HCT116 (cell line): ENCODE results near the gene SLC25A47. TPM values are rescaled to one million over a fixed set of nuclear protein-coding genes. Genes with fewer than 3 reads are reported as not detected.

Experiments used
- ATAC-seq: fragments of 200-7000 bp; cut with Tn5 transposase; 2 replicates; pipeline ENCODE4 v1.9.1; 2020; ENCODE audit warnings: mild to moderate bottlenecking, moderate library complexity
- BruUV-seq: library from RNA; stranded (reverse); fragments of 400-500 nt; replicated peaks from 2 replicates; lab custom pipeline; 2021; lab: Mats Ljungman, UMichigan
- CTCF ChIA-PET: fragments of 300-600 bp; sonication (Branson Sonifier 250); formaldehyde crosslinking; loops from one replicate; lab custom pipeline; 2021; ENCODE audit warnings: antibody characterized with exemption; lab: Charles Lee
- POLR2A ChIA-PET: fragments of 300-600, 350-600 bp; sonication (Branson Sonifier 250); formaldehyde crosslinking; loops from one replicate; lab custom pipeline; 2021; ENCODE audit warnings: antibody characterized with exemption; lab: Charles Lee
- RAD21 ChIA-PET, 2 experiments: fragments of 300-600 bp; sonication (Branson Sonifier 250); formaldehyde crosslinking; loops; one replicate each; lab custom pipeline; 2023; ENCODE audit warnings: low total read pairs in 2 of 2; ENCODE audit not compliant: uncharacterized antibody in 2 of 2, unreplicated experiment in 2 of 2, low non-redundant PET in 1 of 2; lab: Charles Lee
- DNase-seq: peaks from one replicate; pipeline ENCODE4 v3.0.0-alpha.2; 2010; ENCODE audit warnings: low read depth, low spot score
- H2AFZ ChIP-seq: fragments of 200-600 bp; shearing (Covaris generic), sonication (generic); 2 replicates; pipeline ENCODE4 v1.6.1; 2017; ENCODE audit warnings: low read depth, mixed run types, mixed read lengths, antibody characterized with exemption, low read length; ENCODE audit not compliant: poor library complexity, severe bottlenecking
- H3K27ac ChIP-seq: 2 replicates; pipeline ENCODE4 v1.5.1; 2012; ENCODE audit warnings: low read depth, low read length
- H3K27me3 ChIP-seq: fragments of 200-600 bp; sonication (generic); 2 replicates; pipeline ENCODE4 v1.6.1; 2016; ENCODE audit warnings: mixed run types, low read length, mixed read lengths; ENCODE audit not compliant: insufficient read depth
- H3K36me3 ChIP-seq, 2 experiments: fragments of 200-500 bp in 1 of 2; fragments of 200-600 bp in 1 of 2; sonication (Bioruptor generic) in 1 of 2; sonication (generic) in 1 of 2; 2 replicates each; pipeline versions ENCODE4 v1.5.1 to v1.6.1; 2014 to 2016; ENCODE audit warnings: low read length in 2 of 2, inconsistent platforms in 1 of 2, mixed read lengths in 1 of 2, mixed run types in 1 of 2; ENCODE audit not compliant: insufficient read depth in 2 of 2, control insufficient read depth in 1 of 2
- H3K4me1 ChIP-seq, 2 experiments: fragments of 200-600 bp in 1 of 2; sonication (generic) in 1 of 2; 2 replicates each; pipeline versions ENCODE4 v1.5.1 to v1.6.1; 2012 to 2017; ENCODE audit warnings: low read length in 2 of 2, inconsistent platforms in 1 of 2, mild to moderate bottlenecking in 1 of 2, mixed read lengths in 1 of 2, mixed run types in 1 of 2, moderate library complexity in 1 of 2; ENCODE audit not compliant: insufficient read depth in 2 of 2, control insufficient read depth in 1 of 2
- H3K4me2 ChIP-seq: fragments of 200-600 bp; sonication (generic); 2 replicates; pipeline ENCODE4 v1.6.1; 2017; ENCODE audit warnings: mixed run types, low read length, mixed read lengths
- H3K4me3 ChIP-seq, 2 experiments: fragments of 200-600 bp in 1 of 2; sonication (generic) in 1 of 2; replicated peaks in 1 of 2; 2 replicates each; pipeline ENCODE4 v1.5.1; 2011 to 2016; ENCODE audit warnings: low read length in 2 of 2, control low read depth in 1 of 2, low read depth in 1 of 2, mild to moderate bottlenecking in 1 of 2, mixed read lengths in 1 of 2, mixed run types in 1 of 2
- H3K79me2 ChIP-seq: fragments of 200-600 bp; sonication (generic); 2 replicates; pipeline ENCODE4 v1.6.1; 2017; ENCODE audit warnings: mild to moderate bottlenecking, mixed run types, low read length, moderate library complexity, mixed read lengths; ENCODE audit not compliant: insufficient read depth
- H3K9ac ChIP-seq: fragments of 200-600 bp; sonication (generic); 2 replicates; pipeline ENCODE4 v1.6.1; 2016; ENCODE audit warnings: low read length, mixed read lengths
- H3K9me2 ChIP-seq: fragments of 200-600 bp; sonication (generic), shearing (Covaris generic); 2 replicates; pipeline ENCODE4 v1.6.1; 2017; ENCODE audit warnings: mixed run types, mild to moderate bottlenecking, moderate library complexity; ENCODE audit not compliant: insufficient read depth
- H3K9me3 ChIP-seq, 2 experiments: fragments of 200-500 bp in 1 of 2; fragments of 200-600 bp in 1 of 2; sonication (Bioruptor generic) in 1 of 2; sonication (generic) in 1 of 2; 2 replicates each; pipeline ENCODE4 v1.6.1; 2014 to 2017; ENCODE audit warnings: low read length in 2 of 2, mixed read lengths in 2 of 2, inconsistent platforms in 1 of 2, low read depth in 1 of 2, mild to moderate bottlenecking in 1 of 2, mixed run types in 1 of 2, moderate library complexity in 1 of 2; ENCODE audit not compliant: control insufficient read depth in 1 of 2, insufficient read depth in 1 of 2
- H4K20me1 ChIP-seq: fragments of 200-600 bp; sonication (generic), shearing (Covaris generic); 2 replicates; pipeline ENCODE4 v1.6.1; 2017; ENCODE audit warnings: mixed run types, mild to moderate bottlenecking, moderate library complexity; ENCODE audit not compliant: insufficient read depth
- CEBPB ChIP-seq: IDR thresholded peaks from 2 replicates; pipeline ENCODE4 v1.6.1; 2012; ENCODE audit warnings: low read depth
- CTCF ChIP-seq, 3 experiments: fragments of 200-600 bp in 1 of 3; sonication (generic) in 1 of 3; IDR thresholded peaks in 2 of 3; conservative IDR thresholded peaks in 1 of 3; 2 replicates each; pipeline ENCODE4 v1.5.1; 2012 to 2017; ENCODE audit warnings: low read depth in 2 of 3, low read length in 2 of 3, antibody characterized with exemption in 1 of 3, borderline replicate concordance in 1 of 3, control low read depth in 1 of 3, mild to moderate bottlenecking in 1 of 3, mixed read lengths in 1 of 3, mixed run types in 1 of 3, moderate library complexity in 1 of 3; ENCODE audit not compliant: insufficient read depth in 1 of 3
- ELF1 ChIP-seq: IDR thresholded peaks from 2 replicates; pipeline ENCODE4 v1.6.1; 2012; ENCODE audit warnings: low read depth, borderline replicate concordance
- EZH2 ChIP-seq: fragments of 200-600 bp; sonication (generic); IDR thresholded peaks from 2 replicates; pipeline ENCODE4 v1.6.1; 2017; ENCODE audit warnings: antibody characterized with exemption, mixed run types
- EZH2phosphoT487 ChIP-seq: fragments of 200-600 bp; IDR thresholded peaks from 2 replicates; pipeline ENCODE4 v1.6.1; 2018; ENCODE audit warnings: antibody characterized with exemption, borderline replicate concordance
- FOSL1 ChIP-seq: IDR thresholded peaks from 2 replicates; pipeline ENCODE4 v1.6.1; 2012; ENCODE audit warnings: low read depth
- JUND ChIP-seq: IDR thresholded peaks from 2 replicates; pipeline ENCODE4 v1.6.1; 2012
- MAX ChIP-seq: IDR thresholded peaks from 2 replicates; pipeline ENCODE4 v1.6.1; 2012
- POLR2A ChIP-seq: IDR thresholded peaks from 2 replicates; pipeline ENCODE4 v1.7.0; 2011; ENCODE audit warnings: borderline replicate concordance; ENCODE audit not compliant: insufficient read depth, insufficient read length; ENCODE audit errors: extremely low read depth
- RAD21 ChIP-seq: IDR thresholded peaks from 2 replicates; pipeline ENCODE4 v1.6.1; 2012; ENCODE audit warnings: low read depth, mild to moderate bottlenecking
- REST ChIP-seq: IDR thresholded peaks from 2 replicates; pipeline ENCODE4 v1.6.1; 2012; ENCODE audit warnings: low read depth
- SRF ChIP-seq: IDR thresholded peaks from 2 replicates; pipeline ENCODE4 v1.6.1; 2012; ENCODE audit warnings: low read depth
- YY1 ChIP-seq: IDR thresholded peaks from 2 replicates; pipeline ENCODE4 v1.6.1; 2011; ENCODE audit warnings: low read length, low read depth, moderate library complexity, mild to moderate bottlenecking; ENCODE audit not compliant: insufficient replicate concordance; ENCODE audit errors: extremely low read depth
- ZFX ChIP-seq: fragments of 450-650 bp; IDR thresholded peaks from 2 replicates; pipeline ENCODE4 v1.6.1; 2017
- intact Hi-C: fragments of 100-400 bp; cut with micrococcal nuclease; formaldehyde crosslinking; loops from 2 replicates; pipeline ENCODE4 v1.10.0; 2022
- total RNA-seq: library from RNA; stranded (reverse); gene quantifications from one replicate; pipeline ENCODE4 v1.2.1, GENCODE V29; 2021; ENCODE audit not compliant: unreplicated experiment

SLC25A47 gene
- total RNA-seq, 1 experiment from 2014 or later: 0.17 TPM

GRCh38 chr14:100348784-100349685 lies 25.9 kb downstream of the SLC25A47 start:
- no peaks in the 10 kb centered on the region for H3K9me3 ChIP-seq
- no peaks in the 10 kb centered on the region for H3K9me2 ChIP-seq
- no TSS peak for BruUV-seq
- no peak overlapping the region for H3K9ac ChIP-seq
- H3K79me2 ChIP-seq: no peaks in the 10 kb centered on the region
- ATAC-seq: no peak
- H3K27me3 ChIP-seq: no peaks in the 10 kb centered on the region
- ChIA-PET RAD21 (no interaction called here), POLR2A (no interaction called here), CTCF (no interaction called here)
- no peaks in the 10 kb centered on the region for H4K20me1 ChIP-seq
- TF ChIP-seq ELF1: no peak
- no peak for TF ChIP-seq CTCF (IDR thresholded peaks at IDR 0.05 in 2 of 3, conservative IDR thresholded peaks at IDR 0.05 in 1 of 3; ENCODE audit: borderline replicate concordance in 1 of 3, insufficient read depth in 1 of 3, low read depth in 2 of 3, low read length in 2 of 3)
- no peak for TF ChIP-seq JUND
- TF ChIP-seq EZH2: no peak
- no peak for TF ChIP-seq REST
- no peak for TF ChIP-seq CEBPB
- TF ChIP-seq POLR2A: no peak
- TF ChIP-seq RAD21: no peak
- TF ChIP-seq SRF: no peak
- TF ChIP-seq FOSL1: no peak
- no peak for TF ChIP-seq YY1
- TF ChIP-seq ZFX: no peak
- TF ChIP-seq EZH2phosphoT487: no peak
- no peak for TF ChIP-seq MAX
- H3K27ac ChIP-seq: no peak overlapping the region
- H2AFZ ChIP-seq: no peak overlapping the region
- intact Hi-C loops: no loop called here
- DNase-seq: no peak
- H3K4me2 ChIP-seq: no peak overlapping the region
- H3K36me3 ChIP-seq: peaks cover 5 to 13% of the 10 kb centered on the region in 2 experiments; a peak in 3 of 4 replicates
- H3K4me1 ChIP-seq: no peaks in the 10 kb centered on the region
- no peak overlapping the region for H3K4me3 ChIP-seq
